ENCODE data around the gene MPC2.

- no peak for TF ChIP-seq EZH2 (IDR thresholded peaks at IDR 0.05)
- TF ChIP-seq POLR2AphosphoS5 (IDR thresholded peaks at IDR 0.05; ENCODE audit: borderline replicate concordance, low read depth, low read length): no peak
Measured at GRCh38 chr1:167937709-167938010, 788 bp upstream of the MPC2 start.
